Activated CD4-positive, alpha-beta T cell treated with anti-CD3 and anti-CD28 coated beads for 48 hours (primary cell): Measurements from ENCODE around the gene PEMT.
A peak's percentile ranks its signal among the peaks of the same experiment; 100 is the strongest.

Experiments used
- DNase-seq: peaks from one replicate; pipeline ENCODE4 v3.0.0-alpha.2; 2020

Gene PEMT

DNA sequence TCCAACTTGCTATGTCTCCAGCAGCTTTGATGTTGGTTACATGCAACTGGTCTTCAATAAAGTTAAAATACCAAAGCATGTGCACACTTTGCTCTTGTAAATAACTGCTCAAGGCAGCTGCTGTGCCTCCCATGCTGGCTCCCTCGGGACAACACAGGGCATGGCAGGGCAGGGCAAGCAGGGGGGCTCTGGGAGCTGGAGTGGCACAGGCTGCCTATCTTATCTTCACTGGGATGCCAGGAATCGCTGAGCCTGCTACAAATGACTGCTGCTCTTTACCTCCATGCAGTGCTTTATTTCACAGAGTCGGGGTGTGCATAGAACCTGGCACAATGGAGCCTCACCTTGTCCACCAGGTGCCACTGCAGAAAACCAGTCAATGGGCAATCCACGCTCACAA lies 21.8 kb downstream of the PEMT start:
- no peak for DNase-seq

DNA sequence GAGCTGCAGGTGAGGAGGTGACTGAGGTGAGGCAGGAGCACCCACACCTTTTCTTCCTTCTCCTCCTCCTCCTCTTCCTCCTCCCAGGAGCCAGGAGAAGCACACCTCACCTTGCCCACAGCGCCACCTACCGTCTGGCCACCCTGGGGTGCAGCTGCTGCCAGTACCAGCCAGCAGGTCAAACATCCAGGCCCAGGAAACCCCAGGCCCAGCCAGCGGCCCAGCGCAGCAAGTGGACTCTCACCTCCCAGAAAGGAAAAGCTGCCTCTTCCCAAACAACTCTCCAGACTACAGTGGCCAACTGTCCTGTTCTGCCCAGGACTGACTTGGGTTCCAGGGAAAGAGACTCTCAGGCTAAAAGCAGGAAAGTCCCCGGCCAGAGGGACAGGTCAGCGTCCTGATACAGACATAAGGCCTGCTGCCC lies 22.7 kb downstream of the PEMT start:
- DNase-seq, result peak; percentile 80

DNA sequence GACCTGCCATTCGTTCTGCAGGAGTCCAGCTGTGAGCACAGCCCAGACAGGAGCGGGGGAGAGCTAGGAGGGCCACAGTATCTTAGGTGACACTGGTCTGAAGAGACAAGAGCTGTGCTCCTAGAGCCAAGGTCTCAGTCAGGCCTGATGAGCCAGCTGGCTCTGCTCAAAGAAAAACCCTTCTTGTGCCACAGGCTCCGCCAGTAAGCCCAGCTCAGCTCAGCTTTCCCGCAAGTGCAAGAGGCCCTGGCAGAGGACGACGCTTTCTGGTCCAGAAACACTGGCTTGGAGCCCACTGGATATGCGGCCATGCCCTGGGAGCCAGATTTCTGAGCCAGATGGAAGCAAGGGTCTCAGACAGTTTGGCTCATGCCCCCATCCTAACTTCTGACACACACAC lies 23.9 kb downstream of the PEMT start:
- no peak for DNase-seq

DNA sequence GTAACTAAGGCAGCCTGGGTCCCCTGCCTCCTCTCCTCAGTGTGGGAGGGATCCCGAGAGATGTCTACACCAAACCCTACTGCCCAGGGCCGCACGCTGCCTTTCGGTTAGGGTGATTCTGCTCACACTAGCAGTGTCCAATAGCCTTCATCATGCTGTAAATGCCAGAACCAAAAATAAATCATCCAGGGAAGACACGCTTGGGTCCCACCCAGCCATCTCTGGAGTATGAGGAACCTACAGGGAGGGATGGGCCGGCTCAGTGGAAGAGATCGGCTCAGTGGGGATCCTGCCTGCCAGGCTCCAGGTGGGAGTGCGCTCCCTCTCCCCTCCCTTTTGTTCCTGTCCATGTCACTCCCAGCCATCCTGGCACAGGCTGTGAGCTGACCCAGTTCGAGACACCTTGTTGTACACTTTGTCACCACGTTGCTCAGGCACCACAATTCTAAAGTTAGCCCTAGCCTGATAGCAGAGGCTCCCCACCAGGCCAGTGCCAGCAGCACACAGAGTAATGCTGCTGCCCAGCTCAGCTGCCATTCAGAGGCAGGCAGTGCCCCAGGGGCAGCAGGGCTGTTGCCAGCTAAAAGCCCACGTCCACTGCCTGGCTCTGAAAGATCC lies 24.5 kb downstream of the PEMT start:
- DNase-seq, result no peak

DNA sequence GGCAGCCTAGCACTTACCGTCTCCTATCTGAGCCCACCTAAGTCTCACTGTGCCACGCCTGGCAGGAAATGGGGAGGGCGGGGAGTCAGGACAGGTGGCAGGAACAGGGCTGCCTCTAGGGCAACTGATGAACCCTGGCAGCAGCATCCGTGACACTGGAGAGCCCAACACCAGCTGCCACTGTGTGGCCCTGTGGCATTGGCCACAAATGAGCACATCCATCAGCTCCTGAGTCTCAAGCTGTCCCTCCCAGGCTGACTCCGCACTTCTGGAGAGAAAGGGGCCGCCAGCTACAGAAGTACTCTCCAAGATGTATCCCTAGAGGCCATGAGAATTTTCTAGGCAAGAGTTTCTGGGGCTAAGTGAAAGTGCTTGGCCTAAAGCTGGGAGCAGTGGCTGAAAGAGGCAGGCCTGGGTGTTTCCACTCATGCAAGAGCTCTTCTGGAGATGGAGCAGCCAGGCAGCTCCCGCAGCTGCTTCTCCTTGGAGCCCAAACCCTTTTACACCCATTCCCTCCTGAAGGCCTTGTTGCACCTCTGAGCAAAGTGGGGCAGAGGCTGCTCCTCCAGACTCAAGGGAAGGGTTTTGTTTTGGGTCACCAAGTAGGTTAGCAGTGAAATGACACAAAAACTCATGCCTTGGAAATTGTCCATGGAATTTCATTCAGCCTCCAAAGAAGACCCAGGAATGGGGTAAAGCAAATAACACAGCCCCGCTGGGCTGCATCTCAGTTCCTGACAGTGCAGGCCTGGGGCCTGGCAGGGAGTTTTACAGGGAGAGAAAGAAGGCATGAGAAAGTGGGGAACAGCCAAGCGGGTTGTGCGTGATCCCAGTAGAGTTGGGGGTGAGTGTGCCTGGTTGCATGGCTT lies 25.8 kb downstream of the PEMT start:
- DNase-seq, result no peak

DNA sequence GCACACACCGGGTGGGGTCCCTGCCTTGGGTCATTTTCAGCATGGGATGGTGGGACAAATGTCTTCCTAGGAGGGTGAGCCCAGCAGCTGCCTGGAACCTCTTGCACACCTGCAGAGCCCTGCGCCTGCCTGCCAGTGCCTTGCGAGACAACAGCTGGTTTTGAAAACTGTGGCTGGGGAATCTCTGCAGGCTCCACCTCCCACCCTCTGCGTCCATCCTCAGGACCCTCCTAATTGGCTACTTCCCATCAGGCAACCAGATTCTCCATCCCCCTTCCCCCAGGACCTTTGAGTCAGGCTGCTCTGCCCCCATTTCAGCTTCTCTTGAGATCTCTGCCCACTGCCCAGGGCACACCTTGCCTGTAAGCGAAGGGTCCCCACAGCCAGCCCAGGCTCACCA lies 26.6 kb downstream of the PEMT start:
- DNase-seq, result no peak

DNA sequence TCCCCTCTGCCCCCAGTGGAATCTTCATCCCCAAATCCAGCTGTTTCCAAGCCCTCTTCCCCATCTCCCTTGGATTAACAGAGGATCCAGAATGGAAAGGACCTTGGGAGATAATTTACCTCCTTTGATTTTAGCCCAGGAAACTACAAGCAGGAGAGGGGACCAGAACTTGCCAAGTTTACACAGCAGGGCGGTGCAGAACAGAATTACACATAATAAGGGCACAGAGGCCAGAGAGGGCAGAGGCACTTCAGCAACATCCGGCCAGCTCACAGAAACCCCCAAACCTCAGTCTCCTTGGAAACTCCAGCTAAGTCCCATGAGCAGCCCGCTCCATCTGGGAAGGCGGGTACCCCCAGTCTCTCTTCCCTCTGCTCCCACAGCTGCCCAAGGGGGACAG lies 27.2 kb downstream of the PEMT start:
- no peak for DNase-seq

DNA sequence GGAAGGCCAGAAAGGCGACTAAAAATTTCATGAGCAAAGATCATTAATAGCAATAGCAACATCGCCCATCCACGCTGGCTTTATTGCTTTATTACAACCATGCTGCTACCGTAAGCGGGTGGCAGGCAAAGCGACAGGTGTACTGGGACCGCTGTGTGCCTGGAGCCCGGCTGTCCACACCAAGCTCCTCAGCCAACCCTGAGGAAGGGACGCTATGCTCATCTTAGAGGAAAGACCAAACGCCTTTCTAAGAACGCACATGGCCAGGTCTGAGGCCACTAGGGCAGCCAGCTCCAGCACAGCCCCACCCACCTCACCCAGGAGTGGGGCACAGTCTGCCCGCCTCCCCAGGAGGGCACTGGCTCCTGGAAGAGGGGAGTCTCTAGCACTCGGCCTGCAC lies 28.0 kb downstream of the PEMT start:
- DNase-seq, result no peak

DNA sequence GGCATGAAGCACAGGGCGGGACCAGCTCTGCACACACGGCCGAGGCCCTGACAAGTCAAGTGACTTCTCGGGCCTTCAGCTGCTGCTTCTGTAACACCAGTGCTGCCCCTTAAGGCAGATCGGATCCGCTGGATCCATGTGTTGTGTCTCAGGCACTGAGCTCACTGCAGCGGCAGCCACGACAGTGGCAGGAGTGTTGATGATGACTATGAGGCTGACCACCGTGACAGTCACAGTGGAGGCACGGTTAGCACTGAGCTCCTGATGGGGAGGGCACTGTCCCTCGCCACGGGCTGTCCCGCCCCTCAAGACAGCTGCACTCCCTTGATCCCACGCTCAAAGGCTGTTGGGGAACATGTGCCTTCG lies 29.4 kb downstream of the PEMT start:
- DNase-seq, result no peak

DNA sequence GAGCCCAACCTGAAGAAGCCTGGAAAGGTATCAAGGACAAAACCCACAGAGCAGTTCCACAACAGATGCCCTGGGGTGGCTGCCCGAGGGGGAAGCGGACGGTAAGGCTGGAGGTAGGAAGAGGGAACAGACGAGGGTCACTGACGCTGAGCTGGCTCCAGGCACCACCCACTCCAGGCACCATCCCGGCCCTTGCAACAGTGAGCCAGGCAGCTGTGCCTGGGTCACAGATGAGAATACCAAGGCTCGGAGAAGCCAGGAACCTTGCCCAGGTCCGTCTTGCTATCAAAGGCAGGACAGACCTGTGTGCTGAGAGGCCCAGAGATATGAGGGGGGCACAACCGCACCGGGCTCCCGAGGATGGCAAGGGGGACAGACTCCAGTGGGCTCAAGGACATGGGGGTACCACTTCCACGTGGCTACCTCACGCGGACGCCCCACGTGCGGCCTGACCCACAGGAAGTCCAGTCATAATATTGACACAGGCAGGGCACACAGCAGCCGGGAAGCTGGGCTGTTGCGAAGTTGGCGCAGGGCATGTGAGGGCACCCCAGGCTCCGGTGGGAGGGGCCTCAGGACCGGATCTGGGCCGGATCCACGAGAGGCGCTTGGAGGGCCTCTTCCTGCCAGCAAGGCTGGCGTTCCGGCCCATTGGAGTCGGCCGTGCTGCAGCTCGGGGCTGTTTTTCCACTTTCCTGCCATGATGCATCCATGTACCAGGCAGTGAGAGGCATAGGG lies 29.9 kb downstream of the PEMT start:
- no peak for DNase-seq

DNA sequence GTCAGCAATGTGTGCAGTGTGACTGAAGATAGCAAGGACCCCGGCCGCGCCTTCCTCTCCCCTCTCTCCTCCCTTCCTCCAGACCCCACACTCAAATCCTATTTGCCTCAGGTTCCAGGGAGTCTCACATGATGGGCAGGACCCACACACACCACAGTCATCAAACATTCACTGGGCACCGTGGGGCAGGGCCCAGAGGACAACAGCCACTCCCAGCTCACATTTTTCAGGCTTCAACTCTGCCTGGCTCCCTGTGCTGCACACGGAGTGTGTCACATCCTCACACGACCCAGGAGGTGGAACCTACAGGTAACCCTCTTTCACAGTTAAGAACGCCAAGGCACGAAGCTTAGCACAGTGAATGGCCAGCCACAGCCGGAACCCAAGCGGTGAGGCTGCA lies 30.5 kb downstream of the PEMT start:
- DNase-seq, result no peak

DNA sequence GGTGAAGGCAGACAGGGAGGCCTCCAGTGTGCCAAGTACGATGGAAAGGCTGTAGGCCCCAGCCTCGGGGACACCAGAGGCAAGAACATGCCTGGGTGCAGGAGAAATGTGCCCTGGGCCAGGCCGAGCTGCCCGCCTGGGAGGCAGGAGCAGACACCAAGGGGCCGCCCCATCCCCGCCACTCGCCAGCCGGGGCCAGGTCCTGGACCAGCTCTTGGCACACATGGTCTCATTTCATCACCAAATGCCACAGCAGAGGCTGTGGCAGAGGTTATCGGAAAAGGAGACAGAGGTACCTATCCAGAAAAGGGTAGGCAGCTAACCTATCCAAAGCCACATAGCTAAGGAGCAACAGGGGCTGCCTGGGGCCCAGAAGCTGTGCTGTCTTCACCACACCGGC lies 31.3 kb downstream of the PEMT start:
- DNase-seq, result no peak

DNA sequence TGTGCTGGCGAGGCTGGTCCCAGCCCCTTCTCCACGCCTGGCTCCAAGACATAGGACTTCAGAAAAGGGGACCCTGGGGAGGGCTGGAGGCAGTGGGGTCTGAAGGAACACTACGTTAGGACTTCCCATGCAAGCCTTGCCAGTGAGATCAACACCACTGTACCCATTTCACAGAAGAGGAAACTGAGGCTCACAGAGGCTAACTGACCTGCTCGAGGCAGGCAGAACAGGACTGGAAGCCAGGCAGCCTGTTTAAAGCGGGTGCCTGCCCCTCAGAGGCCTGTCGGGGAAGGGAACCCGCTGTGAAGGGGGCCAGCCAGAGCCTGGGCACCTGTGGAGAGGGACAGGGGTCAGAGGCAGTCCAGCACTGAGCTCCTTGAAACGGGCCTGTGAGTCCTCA lies 32.3 kb downstream of the PEMT start:
- DNase-seq, result no peak

DNA sequence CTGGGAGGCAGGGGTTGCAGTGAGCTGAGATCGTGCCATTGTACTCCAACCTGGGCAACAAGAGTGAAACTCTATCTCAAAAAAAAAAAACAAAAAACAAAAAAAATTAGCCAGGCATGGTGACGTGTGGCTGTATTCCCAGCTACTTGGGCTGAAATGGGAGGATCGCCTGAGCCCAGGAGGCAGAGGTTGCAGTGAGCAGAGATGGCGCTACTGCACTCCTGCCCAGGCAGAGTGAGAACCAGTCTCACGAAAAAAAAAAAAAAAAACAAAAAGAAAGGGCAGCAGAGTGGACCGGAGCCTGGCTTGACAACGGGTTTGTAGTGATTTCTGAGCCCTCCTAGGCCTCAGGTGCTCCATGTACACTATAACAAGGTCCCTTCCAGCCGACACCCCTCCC lies 33.1 kb downstream of the PEMT start:
- no peak for DNase-seq

DNA sequence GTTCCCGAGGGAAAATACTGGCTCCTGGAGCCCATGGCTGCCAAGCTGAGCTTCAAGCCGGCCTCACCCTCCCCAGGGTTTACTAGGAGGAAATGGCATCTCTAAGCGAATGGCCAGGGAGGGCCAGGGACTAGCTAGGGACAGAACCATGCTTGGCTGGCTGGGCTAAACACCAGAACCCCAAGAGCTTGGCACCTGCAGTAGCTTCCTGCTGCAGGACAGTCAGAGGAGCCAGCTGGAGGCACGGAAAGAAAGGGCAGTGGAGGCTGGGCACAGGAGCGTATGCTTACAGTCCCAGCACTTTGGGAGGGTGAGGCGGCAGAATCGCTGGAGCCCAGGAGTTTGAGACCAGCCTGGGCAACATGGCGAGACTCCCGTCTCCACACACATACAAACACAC lies 33.7 kb downstream of the PEMT start:
- DNase-seq, result no peak

DNA sequence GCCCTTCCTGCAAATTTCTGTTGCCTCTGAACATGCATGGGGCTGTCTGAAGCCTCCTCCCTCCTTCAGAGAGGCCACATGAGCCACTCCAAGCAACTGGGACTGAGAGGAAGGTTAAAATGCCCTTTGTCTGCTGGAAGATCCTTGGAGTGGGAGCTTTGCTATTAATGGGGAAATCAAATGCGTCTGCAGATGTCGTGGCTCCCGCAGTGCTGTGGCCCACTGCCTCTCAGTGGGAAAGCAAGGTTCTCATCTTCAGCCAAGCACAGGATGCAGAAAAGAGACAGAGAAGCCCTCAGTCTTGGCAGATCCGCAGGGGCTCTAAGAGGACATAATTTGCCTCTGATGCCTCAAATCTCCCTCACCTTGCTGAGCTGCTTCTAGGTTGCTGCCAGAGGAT lies 34.8 kb downstream of the PEMT start:
- DNase-seq, result no peak

DNA sequence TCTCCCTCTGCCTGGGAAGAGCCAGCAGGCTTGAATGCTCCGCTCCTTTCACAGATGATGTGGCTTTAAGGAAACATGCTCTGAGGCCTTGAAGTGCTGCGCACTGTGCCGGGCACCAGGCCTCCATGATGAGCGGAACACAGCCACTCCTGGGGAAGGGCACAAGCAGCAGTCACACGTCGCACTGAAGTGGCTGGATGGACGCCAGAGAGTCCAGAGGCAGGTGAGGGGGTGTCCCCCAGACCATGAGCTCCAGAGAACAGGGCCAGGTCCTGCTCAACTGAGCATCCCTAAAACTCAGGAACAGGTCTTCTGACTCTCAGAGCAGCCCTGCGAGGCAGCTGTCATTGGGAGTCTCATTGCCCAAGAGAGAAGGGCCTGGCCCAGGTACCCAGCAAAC lies 35.6 kb downstream of the PEMT start:
- no peak for DNase-seq

DNA sequence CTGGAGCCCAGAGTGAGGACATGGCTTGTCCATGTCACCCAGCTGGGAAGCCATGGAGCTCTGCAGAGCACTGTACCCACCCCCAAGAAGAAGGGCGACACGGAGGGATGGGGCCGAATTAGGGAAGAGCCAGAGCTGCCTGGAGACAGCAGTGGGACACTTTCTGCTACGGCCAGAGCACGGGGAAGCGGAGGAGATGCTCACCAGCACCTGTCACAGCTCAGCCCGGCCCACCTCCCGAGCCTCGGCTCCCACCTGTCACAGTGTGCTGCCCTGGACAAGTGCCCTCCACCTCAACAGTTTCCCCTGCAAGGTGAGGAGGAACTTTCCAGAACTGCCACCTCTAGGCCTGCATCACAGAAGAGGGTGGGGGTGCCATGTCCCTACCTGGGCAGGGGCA lies 36.4 kb downstream of the PEMT start:
- DNase-seq, result no peak

DNA sequence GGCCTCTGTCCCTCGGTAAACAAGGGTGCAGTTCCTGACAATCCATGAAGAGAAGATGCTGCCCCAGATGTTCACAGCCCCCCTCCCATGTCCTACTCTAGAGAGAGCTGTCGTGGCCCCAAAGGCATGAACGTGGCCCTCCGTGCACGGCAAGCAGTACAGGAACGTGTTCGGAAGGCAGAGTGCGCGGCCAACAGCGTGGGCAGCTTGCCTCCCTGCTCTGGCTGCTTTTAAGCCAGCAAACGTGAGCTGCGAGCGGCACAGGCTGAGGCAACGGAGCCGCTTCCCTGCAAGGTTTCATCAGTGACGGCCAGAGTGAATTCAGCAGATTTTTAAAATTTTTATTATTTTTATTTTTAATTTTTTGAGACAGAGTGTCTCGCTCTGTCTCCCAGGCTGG lies 37.2 kb downstream of the PEMT start:
- DNase-seq, result no peak

DNA sequence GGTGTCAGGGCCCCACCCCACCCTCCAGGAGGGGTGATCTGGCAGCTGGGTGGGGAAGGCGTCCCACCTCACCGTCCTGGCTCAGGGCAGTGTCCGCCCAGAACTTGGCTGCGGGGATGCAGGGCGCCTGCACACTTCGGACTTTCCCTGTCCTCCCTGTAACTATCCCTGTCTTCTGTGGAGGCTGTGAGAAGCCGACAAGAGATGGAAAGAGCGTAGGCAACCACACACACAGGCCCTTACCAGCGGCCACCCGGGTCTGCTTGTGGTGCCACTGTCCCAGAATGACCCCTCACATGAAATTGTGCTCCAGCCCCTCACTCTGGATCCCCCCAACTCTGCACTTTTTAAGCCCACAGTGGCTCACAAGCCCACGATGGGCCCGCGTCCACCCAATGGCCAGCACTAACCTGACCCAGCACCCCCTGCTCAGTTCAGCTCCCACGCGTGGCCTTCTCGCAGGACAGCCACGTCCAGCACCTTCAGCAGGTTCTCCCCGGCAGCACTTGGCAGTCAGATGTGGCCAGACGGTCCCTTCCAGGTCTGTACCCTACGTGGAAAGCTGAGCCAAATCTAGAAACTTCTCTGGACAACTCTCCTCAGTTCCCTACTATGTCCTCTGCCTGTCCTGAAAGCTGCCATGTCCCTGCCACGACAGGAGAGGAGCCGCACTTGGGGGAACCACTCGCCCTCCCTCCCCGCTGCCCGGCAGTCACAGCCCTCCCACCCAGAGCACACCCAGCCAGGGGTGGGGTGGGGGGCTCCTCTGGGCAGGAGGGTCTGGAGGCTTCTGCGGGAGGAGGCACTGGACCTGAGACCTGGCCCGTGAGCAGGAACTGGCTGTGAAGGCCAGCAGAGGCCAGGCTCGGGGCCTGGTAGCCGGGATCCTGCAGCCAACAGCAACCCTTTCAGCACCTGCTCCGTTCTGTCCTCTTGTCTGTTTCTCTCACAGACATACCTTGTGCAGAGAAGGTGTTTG lies 38.0 kb downstream of the PEMT start:
- no peak for DNase-seq

DNA sequence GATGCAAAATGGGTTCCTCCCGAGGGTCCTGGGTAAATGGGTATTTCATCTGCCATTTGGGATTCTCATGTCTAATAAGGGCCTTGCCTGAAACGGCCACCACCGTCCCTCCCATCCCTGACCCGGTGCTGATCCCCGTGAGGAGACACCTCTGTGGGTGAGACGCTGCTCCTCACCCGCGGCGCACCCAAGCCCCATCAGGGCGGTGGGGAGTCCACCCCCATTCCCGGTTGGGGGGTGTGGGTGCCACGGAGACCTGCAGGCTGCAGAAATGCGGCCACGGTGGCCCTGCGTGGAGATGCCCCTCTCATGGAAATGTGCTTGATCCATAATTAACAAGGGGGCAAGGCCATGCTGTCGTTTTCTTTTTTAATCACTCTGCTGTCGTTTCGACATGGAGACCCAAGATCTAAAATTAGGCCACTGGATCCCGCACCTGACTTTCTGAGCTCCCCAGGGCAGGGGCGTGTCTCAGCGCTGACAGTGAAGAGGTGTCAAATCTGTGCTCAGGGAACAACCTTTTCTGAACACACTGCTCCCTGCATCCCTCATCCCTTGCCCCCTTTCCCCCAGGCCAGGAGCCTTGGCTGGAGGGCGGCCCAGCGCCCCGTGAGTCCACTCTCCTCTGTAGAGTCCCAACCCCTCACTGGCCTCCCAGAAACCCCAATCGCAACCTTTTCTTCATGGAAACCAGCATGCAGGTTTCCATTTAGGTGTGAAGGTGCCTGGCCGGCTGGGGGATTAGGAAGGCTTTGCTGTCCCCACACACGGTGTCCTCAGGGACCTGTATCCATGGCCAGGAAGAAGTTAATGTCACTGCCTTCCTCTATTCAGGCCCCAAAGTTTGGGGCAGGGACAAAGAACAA lies 38.9 kb downstream of the PEMT start:
- DNase-seq, result no peak

DNA sequence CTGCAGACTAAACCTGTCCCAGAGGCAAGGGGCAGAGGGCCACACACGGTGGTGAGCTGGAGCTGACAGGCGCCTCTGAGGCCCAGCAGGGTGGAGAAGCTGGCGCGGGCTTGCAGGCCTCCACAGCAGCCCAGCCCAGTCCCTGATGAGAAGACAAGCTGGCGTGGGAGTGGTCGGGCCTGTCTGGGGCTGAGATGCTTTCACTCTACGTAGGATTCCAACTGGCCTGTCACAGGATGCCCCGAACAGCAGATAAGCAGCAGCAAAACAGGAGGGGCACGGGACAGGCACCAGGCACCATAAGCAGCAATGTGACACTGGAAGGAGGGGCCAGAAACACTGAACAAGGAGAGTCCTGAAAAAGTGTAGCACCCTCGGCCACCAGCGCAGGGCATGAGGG lies 40.1 kb downstream of the PEMT start:
- no peak for DNase-seq
